GM23248 (cell line): Measurements from ENCODE around the gene COBLL1.

Experiments used
- EZH2 ChIP-seq: fragments of 200-600 bp; sonication (generic); IDR thresholded peaks from 2 replicates; pipeline ENCODE4 v1.6.1; 2018; ENCODE audit warnings: antibody characterized with exemption, mild to moderate bottlenecking; ENCODE audit not compliant: insufficient read depth, poor library complexity, severe bottlenecking
- EZH2phosphoT487 ChIP-seq: fragments of 200-600 bp; sonication (generic); IDR thresholded peaks from 2 replicates; pipeline ENCODE4 v1.6.1; 2018; ENCODE audit warnings: antibody characterized with exemption, moderate library complexity, mild to moderate bottlenecking, low read depth; ENCODE audit not compliant: insufficient read depth

- TF ChIP-seq EZH2 (no peak), EZH2phosphoT487 (no peak)
These were observed 98.8 kb downstream of the COBLL1 start for GRCh38 chr2:164742738-164743317.
